COLO829 (cell line): Measurements from ENCODE around the gene A2M.

Experiments used
- DNase-seq: peaks from one replicate; pipeline ENCODE4 v3.0.0; 2012; ENCODE audit warnings: low spot score

The A2M gene

GRCh38 chr12:9099552-9100190 lies 16.0 kb downstream of the A2M start:
- no peak for DNase-seq

DNA sequence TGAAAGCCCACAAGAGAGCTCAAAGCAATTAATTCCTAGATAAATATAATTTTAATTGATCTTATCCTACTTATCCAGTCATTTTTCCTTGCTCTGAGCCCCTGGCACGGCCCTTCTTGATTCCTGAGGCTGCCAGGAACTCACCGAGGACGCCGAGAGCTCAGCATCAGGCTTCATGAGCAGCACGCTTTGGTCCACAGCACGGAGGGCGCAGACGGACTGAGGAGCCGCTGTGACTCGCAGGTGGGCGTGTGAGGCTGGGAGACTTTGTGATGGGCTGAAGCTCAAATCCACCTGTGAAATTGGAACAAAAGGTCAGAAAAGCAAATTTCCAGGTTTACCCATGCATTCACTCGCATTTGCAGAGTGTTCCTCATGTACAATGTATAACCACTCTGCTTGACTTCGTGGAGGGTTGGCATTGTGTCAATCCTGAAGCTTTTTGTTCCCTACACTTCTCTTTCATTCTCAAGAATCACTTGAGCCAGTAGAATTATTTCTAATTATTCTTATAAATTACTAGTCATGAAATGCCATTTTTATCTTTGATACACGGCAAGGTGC lies 17.2 kb downstream of the A2M start:
- DNase-seq, result no peak

GRCh38 chr12:9098115-9098452 lies 17.6 kb downstream of the A2M start:
- DNase-seq, result no peak

DNA sequence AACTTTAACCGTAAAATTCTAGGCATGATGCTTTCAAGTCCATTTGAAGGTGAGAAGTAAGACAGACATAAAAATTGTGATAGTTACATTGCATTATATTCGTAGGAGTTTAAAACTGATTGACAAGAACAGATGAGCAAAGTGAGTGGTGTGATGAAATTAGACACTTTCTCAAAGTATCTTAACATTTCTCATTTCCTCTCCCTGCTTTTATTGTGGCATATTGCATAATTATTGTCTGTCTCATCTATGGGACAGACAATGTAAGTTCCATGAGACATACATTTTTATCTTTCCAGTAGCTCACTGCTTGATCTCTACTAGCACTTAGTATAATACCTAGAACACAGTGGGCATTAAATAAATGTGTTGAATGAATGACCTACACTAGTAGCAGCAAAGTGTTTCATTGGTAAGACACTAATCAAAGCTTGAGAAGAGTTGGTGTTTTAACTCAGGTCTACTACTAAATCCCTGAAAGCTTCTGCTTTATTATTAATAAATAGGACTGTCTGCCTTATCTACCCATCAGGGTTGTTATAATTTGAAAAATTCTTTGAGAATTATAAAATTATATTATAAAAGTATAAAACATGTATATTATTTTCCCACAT lies 19.0 kb downstream of the A2M start:
- DNase-seq, result no peak

- no peak for DNase-seq
Measured at GRCh38 chr12:9095322-9095721, 20.4 kb downstream of the A2M start.

GRCh38 chr12:9094512-9095206 lies 21.1 kb downstream of the A2M start:
- DNase-seq, result no peak

- no peak for DNase-seq
Measured at GRCh38 chr12:9091891-9092598, 23.7 kb downstream of the A2M start.

DNA sequence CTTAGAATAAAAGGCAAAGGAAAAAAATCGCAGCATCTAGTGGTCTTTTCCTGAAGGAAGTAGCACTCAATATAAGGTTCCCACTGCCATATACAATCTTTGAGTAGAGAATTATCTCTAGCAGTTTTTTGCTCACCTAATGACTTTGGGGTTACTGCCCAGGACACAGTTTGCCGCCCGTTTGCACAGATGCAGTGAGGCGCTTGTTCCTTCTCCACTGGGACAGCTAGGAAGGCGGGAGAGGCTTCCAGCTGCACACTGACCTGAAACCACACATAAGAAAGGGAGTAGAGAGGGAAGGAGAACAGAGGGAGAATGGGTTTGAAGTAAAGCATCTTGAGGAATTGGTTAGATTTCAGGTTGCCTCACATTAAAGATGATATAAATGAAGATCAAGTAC lies 25.5 kb downstream of the A2M start:
- DNase-seq, result no peak

DNA sequence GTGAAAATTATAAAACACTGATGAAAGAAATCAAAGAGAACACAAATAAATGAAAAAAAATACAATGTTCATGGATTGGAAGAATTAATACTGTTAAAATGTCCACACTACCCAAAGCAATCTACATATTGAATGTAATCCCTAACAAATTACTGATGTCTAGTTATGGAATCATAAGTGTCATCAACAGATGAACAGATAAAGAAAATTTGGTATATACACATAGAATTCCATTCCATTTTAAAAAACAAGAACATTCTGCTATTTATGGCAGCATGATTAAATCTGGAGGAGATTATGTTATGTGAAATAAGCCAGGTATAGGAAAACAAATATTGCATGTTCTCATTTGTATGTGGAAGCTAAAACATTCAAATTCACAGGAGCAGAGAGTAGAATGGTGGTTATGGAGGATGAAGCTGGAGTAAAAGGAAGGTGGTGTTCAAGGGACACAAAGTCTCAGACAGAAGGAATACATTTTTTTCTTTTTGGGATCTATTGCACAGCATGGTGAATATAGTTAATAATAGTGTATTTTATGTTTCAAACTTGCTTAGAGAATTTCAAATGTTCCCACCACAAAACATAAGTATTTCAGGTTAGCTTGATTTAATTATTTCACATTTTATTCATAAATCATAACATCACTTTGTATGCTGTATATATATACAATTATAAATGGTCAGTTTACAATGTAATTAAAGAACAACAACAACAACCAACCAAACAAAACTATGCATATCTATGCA lies 28.5 kb downstream of the A2M start:
- no peak for DNase-seq

DNA sequence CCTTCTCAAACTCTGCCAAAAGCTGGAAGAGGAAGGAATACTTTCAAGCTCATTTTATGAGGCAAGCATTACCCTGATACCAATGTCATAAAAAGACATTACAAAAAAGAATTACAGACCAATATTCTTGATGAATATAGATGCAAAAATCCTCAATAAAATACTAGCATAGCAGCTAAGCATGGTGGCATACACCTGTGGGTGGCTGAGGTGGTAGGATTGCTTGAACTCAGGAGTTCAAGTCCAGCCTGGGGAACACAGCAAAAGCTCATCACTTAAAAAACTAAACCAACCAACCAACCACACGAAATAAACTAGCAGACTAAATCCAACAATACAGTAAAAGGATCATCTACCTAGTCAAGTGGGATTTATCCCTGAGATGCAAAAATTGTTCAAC lies 29.6 kb downstream of the A2M start:
- DNase-seq, result no peak

DNA sequence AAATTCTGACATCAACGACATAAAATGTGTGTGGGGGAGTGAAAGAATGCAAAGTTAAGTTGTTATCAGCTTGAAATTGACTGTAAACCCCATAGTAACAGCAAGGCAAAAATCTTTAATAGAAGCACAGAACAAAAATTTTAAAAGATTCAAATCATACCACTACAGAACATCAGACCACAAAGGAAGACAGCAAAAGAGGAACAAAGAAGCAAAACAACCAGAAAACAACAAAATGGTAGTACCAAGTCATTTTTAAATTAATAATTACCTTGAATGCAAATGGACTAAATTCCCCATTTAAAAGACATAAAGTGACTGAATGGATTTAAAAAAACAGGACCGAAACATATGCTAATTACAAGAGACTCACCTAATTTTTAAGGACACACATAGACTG lies 31.3 kb downstream of the A2M start:
- DNase-seq, result no peak

GRCh38 chr12:9083793-9084192 lies 31.9 kb downstream of the A2M start:
- DNase-seq, result no peak

GRCh38 chr12:9081667-9082427 lies 33.9 kb downstream of the A2M start:
- DNase-seq, result no peak

DNA sequence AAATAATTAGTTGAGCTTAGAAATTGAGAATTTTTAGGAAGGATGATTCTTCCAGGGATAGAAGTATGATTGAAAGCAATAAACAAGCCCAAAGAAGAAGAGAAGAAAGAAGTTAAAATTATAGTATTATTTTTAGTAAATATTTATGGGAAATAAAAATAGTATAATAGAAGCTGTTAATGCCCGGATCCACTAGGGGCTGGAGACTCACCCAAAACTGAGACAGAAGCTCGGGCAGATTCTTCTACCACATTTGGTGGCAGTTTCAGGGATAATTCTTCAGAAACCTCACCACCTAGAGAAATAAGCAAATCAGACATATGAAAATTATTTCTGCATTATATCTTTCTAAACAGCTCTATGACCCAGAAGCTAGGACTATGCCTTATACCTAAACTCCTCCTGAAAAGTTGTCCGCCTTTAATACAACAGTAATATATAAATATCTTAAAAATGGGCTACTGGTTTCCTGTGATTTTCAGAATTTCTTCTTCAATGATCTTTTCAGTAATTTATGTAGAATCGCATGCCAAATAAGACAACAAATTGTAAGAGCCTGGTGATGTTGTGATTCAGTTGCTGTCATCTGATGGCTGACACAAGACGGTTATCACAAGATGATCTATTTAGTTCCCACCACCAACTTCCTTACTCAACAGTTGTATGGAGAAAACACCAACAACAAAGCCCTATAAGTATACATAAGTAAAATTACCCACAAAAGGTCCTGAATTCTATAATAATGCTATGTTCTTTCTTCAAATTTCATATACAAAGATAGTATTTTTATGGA lies 35.6 kb downstream of the A2M start:
- DNase-seq, result no peak

- DNase-seq, result no peak
Measured at GRCh38 chr12:9079082-9079481, 36.6 kb downstream of the A2M start.

DNA sequence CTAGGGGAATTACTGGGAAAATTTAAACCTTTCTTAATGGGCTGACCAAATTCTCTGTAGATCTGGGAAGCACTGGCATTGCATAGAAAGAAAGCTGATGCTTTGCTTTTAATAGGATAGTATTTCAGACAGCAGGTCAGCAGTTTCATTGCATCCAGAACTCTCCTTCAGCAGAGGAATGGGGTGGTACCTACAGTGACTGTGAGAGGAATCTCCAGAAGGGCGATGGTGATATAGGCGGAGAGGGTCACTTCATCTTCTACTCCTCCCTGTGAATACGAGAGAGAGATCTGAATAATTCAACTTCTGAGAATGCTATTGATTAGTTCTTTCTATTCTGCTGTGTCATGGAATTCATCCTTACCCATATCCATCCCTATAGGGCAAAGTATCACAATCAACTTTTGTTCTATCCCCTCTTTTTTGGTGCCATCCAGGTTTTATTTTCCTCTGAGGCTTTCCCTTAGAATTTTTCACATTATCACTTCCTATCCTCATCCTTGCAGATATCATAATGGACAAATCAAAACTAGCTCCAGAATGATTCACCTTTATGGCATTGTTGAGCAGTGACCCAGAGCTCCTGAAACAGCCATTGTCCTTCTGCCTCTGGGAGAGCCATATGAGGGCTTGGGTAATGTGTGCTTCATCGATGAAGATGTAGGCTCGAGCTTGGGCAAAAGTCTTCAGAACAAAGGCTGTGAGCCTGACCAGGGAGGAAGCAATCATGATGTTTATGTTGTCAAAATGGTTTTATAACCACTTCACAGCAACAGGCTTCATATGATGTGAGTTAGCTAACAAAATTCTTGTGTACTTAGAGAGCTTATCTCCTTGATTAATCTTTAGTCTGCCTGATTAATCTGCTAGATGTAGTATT lies 38.3 kb downstream of the A2M start:
- DNase-seq, result no peak

DNA sequence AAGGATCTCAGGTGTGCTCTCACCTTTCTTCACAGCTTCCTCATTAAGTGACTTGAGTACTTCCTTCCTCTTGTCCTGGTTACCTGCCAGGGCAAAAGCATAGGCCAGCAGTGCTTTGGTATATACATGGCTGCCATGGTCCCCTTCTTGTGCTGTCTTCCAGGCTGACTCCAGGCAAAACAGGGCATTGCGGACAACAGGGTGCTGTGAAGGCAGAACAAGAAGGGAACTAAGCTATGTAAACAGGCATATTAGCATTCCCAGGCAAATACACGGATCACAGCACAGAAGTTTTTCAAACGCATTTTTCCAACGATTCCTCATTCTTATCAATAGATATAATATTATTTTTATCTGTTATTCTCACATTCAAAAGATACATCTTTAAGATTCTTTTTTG lies 39.0 kb downstream of the A2M start:
- DNase-seq, result no peak

DNA sequence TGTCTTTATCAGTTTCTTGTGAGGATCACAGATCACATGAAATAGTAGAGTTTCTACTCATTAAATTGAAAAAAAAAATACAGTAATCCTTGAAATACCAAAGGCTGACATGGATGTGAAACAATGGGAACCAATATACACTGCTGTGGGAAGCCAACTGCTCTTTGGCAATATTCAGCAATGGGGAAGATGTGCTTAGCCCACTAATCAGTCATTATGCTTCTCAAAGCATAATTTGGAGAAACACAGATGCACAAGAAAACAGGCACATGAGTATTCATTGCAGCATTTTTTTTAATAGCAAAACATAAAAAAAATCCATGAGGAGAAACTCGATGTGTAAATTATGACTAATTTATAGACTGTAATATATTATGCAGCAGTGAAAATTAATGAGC lies 40.6 kb downstream of the A2M start:
- DNase-seq, result no peak

DNA sequence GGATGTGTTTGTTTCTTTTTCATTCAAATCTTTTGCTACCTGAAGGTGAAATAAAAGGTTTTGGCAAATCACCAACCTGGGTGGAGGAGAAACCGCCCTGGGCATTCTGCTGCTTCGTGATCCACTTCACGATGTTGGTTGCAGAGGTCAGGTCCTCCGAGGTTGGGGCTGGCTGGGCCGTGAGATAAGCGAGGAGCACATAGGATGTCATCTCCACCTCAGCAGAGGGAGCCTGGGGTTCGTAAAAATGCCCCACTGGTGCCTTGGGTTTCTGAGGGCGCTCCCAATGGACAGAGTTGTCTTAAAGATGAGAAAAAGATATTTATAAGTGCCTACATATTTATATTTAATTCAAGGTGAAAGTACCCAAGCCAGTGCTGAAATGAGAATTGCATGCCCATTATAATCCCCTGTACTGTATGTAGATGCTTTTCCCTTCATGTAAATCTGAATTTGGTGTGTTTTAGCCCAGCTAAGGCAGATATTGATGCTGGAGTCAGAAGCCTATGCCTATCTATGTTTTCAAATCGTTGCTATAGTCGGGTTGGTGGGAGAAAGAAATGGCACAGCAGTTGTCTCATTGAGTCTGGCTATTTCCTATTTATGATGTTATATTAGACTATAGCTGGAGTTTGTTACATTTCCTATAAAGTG lies 41.1 kb downstream of the A2M start:
- DNase-seq, result no peak
